Body of pancreas (tissue), 4 donors: ENCODE data around the gene TNFRSF25. TPM values are rescaled to one million over a fixed set of nuclear protein-coding genes. Genes with fewer than 3 reads are reported as not detected.

ENCODE experiments used
- ATAC-seq: fragments of 150-250 bp; one replicate; pipeline ENCODE4 v1.9.1; 2016
- DNase-seq, 4 donors: peaks; one replicate each; pipeline ENCODE4 v3.0.0-alpha.2; 2019
- H3K27ac ChIP-seq, 4 donors: fragments of 200-600 bp; sonication (generic); 1 replicate in 3 of 4; 2 replicates in 1 of 4; pipeline versions ENCODE4 v1.5.1 to v1.6.1; 2016 to 2019; ENCODE audit warnings: mild to moderate bottlenecking in 1 of 4, mixed read lengths in 1 of 4, moderate library complexity in 1 of 4
- H3K27me3 ChIP-seq, 2 donors: fragments of 200-600 bp; sonication (generic); one replicate each; pipeline ENCODE4 v1.6.0; 2016; ENCODE audit warnings: mild to moderate bottlenecking in 1 of 2
- H3K36me3 ChIP-seq, 2 donors: fragments of 200-600 bp; sonication (generic); replicated peaks in 1 of 2; 2 replicates each; pipeline ENCODE4 v1.5.1; 2016; ENCODE audit warnings: low read depth in 2 of 2; ENCODE audit not compliant: insufficient read depth in 1 of 2
- H3K4me1 ChIP-seq: fragments of 200-600 bp; sonication (generic); one replicate; pipeline ENCODE4 v1.6.0; 2016
- H3K4me3 ChIP-seq, 2 donors: fragments of 200-600 bp; sonication (generic); 1 replicate in 1 of 2; 2 replicates in 1 of 2; pipeline ENCODE4 v1.5.1; 2016 to 2019
- H3K9me3 ChIP-seq, 3 donors: fragments of 200-600 bp; sonication (generic); 1 replicate in 2 of 3; 2 replicates in 1 of 3; pipeline ENCODE4 v1.5.1; 2016
- CTCF ChIP-seq, 7 experiments: fragments of 450-650 bp in 4 of 7; fragments of 200-600 bp in 3 of 7; sonication (generic) in 3 of 7; IDR thresholded peaks; one replicate each; pipeline ENCODE4 v1.5.1; 2016 to 2019; ENCODE audit warnings: antibody characterized with exemption in 7 of 7
- POLR2A ChIP-seq, 3 donors: fragments of 450-650 bp; IDR thresholded peaks; one replicate each; pipeline ENCODE4 v1.6.1; 2016; ENCODE audit warnings: antibody characterized with exemption in 3 of 3, mild to moderate bottlenecking in 2 of 3
- WGBS, 2 donors: methylation state at CpG; one replicate each; pipeline ENCODE4 v1.1.5; 2017; 5-methylcytosine and 5-hydroxymethylcytosine counted together
- intact Hi-C: fragments of 100-400 bp; cut with DNase I; formaldehyde crosslinking; loops from one replicate; pipeline ENCODE4 v1.15.1; 2023
- total RNA-seq, 2 donors: library from RNA; depleted of rRNA; stranded (reverse); fragments of >200 nt; gene quantifications; one replicate each; pipeline ENCODE4 v1.1.0, GENCODE V29; 2016

TNFRSF25 gene
- total RNA-seq, 2 donors from 2014 or later, result 4.2 to 23.1 TPM

GRCh38 chr1:6508816-6509189, 42.8 kb upstream of the TNFRSF25 start:
- no peak overlapping the region for H3K4me3 ChIP-seq
- H3K9me3 ChIP-seq, result no peaks in the 10 kb centered on the region
- H3K27me3 ChIP-seq, result no peaks in the 10 kb centered on the region
- intact Hi-C loops, result no loop called here
- WGBS, 2 donors, result 77% methylated on average over 11 of the region's 11 CpGs; no CpG with 5 or more reads in 1 of the 2 donors
- H3K36me3 ChIP-seq, result no peaks in the 10 kb centered on the region
- no peak for TF ChIP-seq POLR2A (IDR thresholded peaks at IDR 0.05)
- TF ChIP-seq CTCF (IDR thresholded peaks at IDR 0.05), result no peak
- H3K27ac ChIP-seq, result no peak overlapping the region
- no peak for ATAC-seq
- H3K4me1 ChIP-seq, result no peaks in the 10 kb centered on the region
- no peak for DNase-seq

GRCh38 chr1:6508154-6508815, 42.3 kb upstream of the TNFRSF25 start:
- WGBS, 2 donors, result 64 to 73% methylated on average over 17 to 18 of the region's 18 CpGs
- no peaks in the 10 kb centered on the region for H3K9me3 ChIP-seq
- ATAC-seq, result no peak
- H3K36me3 ChIP-seq, result no peaks in the 10 kb centered on the region
- no peak for TF ChIP-seq POLR2A (IDR thresholded peaks at IDR 0.05)
- TF ChIP-seq CTCF (IDR thresholded peaks at IDR 0.05), result no peak
- no peaks in the 10 kb centered on the region for H3K27me3 ChIP-seq
- intact Hi-C loops, result no loop called here
- H3K4me1 ChIP-seq, result no peaks in the 10 kb centered on the region
- DNase-seq, result no peak
- H3K27ac ChIP-seq, result no peak overlapping the region
- no peak overlapping the region for H3K4me3 ChIP-seq

GRCh38 chr1:6507461-6507911, 41.5 kb upstream of the TNFRSF25 start:
- intact Hi-C loops, result no loop called here
- H3K4me1 ChIP-seq, result no peaks in the 10 kb centered on the region
- no peaks in the 10 kb centered on the region for H3K36me3 ChIP-seq
- ATAC-seq (no peak), DNase-seq (no peak)
- 61% methylated on average over 10 of the region's 12 CpGs; no CpG with 5 or more reads in 1 of the 2 donors for WGBS, 2 donors
- TF ChIP-seq POLR2A (IDR thresholded peaks at IDR 0.05), result no peak
- no peak for TF ChIP-seq CTCF (IDR thresholded peaks at IDR 0.05)
- no peak overlapping the region for H3K4me3 ChIP-seq
- no peaks in the 10 kb centered on the region for H3K27me3 ChIP-seq
- no peak overlapping the region for H3K27ac ChIP-seq
- H3K9me3 ChIP-seq, result no peaks in the 10 kb centered on the region

- Histone ChIP-seq H3K36me3 (no peaks in the 10 kb centered on the region), H3K4me3 (no peak overlapping the region), H3K4me1 (peaks cover under 1% of the 10 kb centered on the region), H3K27ac (no peak overlapping the region), H3K9me3 (no peaks in the 10 kb centered on the region), H3K27me3 (no peaks in the 10 kb centered on the region)
- no peak for DNase-seq
- intact Hi-C loops, result no loop called here
- no peak for ATAC-seq
- 62 to 70% methylated on average over 6 to 7 of the region's 7 CpGs for WGBS, 2 donors
- no peak for TF ChIP-seq POLR2A (IDR thresholded peaks at IDR 0.05)
- TF ChIP-seq CTCF (IDR thresholded peaks at IDR 0.05), result no peak
Measured at GRCh38 chr1:6507037-6507428, 41.1 kb upstream of the TNFRSF25 start.
